Loucy (cell line): Measurements from ENCODE around the gene PLS1.

Source experiments
- EZH2phosphoT487 ChIP-seq: fragments of 200-600 bp; IDR thresholded peaks from 2 replicates; pipeline ENCODE4 v1.6.1; 2018; ENCODE audit warnings: antibody characterized with exemption, mild to moderate bottlenecking, moderate library complexity, borderline replicate concordance
- TF ChIP-seq, protein P1 (sequence below): fragments of 200-600 bp; sonication (generic); conservative IDR thresholded peaks from 2 replicates; pipeline ENCODE4 v1.5.1; 2014; ENCODE audit warnings: mild to moderate bottlenecking, antibody characterized with exemption, low read length

DNA sequence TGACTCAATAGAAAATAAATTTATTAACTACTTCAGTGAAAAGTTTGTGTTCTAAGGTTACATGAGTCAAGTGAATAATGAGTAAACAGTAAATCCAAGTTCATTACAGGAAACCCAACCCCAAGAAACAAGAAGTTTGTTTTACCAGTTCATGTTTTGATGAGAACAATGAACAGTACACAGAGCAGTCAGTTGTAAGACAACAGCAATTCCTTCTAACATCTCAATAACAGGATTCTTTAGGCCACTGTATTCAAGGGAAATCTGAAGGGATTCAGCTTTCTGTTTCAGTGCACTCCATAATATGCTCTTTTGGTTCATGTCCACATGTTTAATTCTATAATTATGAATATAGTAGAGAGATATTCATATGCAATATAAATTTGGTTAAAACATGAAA lies 36.1 kb upstream of the PLS1 start:
- TF ChIP-seq, protein P1, sequence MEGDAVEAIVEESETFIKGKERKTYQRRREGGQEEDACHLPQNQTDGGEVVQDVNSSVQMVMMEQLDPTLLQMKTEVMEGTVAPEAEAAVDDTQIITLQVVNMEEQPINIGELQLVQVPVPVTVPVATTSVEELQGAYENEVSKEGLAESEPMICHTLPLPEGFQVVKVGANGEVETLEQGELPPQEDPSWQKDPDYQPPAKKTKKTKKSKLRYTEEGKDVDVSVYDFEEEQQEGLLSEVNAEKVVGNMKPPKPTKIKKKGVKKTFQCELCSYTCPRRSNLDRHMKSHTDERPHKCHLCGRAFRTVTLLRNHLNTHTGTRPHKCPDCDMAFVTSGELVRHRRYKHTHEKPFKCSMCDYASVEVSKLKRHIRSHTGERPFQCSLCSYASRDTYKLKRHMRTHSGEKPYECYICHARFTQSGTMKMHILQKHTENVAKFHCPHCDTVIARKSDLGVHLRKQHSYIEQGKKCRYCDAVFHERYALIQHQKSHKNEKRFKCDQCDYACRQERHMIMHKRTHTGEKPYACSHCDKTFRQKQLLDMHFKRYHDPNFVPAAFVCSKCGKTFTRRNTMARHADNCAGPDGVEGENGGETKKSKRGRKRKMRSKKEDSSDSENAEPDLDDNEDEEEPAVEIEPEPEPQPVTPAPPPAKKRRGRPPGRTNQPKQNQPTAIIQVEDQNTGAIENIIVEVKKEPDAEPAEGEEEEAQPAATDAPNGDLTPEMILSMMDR = no peak
- no peak for TF ChIP-seq EZH2phosphoT487
